PC-3 (cell line): ENCODE measurements around the gene ARHGEF4.

Experiments used
- CTCF ChIP-seq: fragments of 300-600 bp; sonication (generic); conservative IDR thresholded peaks from 2 replicates; pipeline ENCODE4 v1.5.1; 2017; ENCODE audit warnings: antibody characterized with exemption, low read depth, mild to moderate bottlenecking, low read length
- EZH2 ChIP-seq: fragments of 300-600 bp; sonication (generic); IDR thresholded peaks from one replicate; pipeline ENCODE4 v1.6.1; 2017; ENCODE audit warnings: antibody characterized with exemption, mild to moderate bottlenecking, low read length; ENCODE audit not compliant: unreplicated experiment
- EZH2phosphoT487 ChIP-seq: fragments of 300-600 bp; sonication (generic); IDR thresholded peaks from 2 replicates; pipeline ENCODE4 v1.6.1; 2018; ENCODE audit warnings: mild to moderate bottlenecking, antibody characterized with exemption, low read length, borderline replicate concordance

GRCh38 chr2:130930740-130931659 lies 94.3 kb downstream of the ARHGEF4 start:
- TF ChIP-seq CTCF (no peak), EZH2 (no peak), EZH2phosphoT487 (no peak)
